Measurements from ENCODE around the gene ARL16. TPM values are rescaled to one million over a fixed set of nuclear protein-coding genes. Genes with fewer than 3 reads are reported as not detected.
A peak's percentile ranks its signal among the peaks of the same experiment; 100 is the strongest.
"Not testable (repeated sequence)": the region's sequence is repeated elsewhere in the genome, so short reads cannot be mapped to it uniquely, and the experiment has no call there.

ARL16 gene
- total RNA-seq, 4 donors from 2014 or later = 29.2 to 45.1 (median 36.2) TPM

DNA sequence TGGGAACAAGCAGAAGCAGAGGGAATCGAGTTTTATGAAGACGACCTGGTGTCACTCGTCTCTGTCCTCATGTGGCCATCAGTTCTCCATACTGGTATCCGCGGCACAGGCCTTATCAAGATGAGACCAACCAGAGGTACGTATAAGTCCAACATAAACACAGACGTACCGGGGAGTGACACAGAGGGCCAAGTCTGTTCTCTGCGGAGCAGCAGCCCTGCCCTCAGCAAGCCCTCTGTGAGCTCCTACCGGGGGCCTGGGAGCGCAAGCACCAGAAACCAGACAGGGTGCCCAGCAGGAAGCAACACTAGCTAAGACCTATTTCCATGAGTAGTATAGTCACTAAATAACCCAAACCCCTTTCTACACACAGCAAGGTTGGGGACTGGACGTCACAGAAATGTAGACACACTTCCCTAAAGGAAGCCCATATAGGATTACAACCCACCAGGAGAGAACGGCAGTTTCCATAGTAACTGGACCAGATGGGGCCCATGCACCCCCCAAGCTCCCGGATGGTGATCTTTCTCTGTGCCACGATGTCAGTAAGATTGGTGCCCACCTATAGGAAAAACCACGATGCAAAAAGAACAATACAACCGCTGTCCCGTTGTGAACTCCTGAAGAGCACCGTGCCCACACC, 911 bp downstream of the ARL16 start:
- intact Hi-C loops (cut with DNase I; ENCODE audit: low total_unique reads) = no loop called here
- 35 to 36% methylated on average over 19 of the region's 19 CpGs for WGBS, 2 donors

DNA sequence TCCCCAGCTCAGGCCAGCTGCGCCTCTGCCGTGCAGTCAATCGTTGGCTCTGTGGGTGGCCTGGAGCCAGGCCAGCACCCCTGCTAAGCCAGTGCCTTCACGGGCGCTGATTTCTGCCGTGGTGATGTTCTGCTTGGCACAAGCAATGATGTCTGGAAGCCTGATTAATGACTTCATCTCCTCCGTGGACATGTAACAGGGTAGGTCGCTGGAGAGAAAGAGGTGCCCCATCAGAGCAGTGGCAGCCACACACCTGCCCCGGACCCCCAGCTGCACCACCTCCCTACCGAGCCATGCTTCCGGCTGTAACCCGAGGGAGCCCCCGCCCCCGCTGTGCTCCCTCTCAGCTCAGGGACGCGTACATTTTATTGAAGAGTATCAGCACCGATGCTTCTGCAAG, 1.9 kb downstream of the ARL16 start:
- WGBS, 2 donors = 64% methylated on average over 17 of the region's 17 CpGs
- no peak for DNase-seq (ENCODE audit: low spot score in 2 of 2)
- intact Hi-C loops (cut with DNase I; ENCODE audit: low total_unique reads) = no loop called here

More for the DNA sequence above, 911 bp downstream of the ARL16 start:
- DNase-seq (ENCODE audit: low spot score in 2 of 2) = no peak
- H3K4me3 ChIP-seq (ENCODE audit: low read depth, poor library complexity, severe bottlenecking) = peak overlapping the region; percentile 87
- no peak for TF ChIP-seq POLR2A (IDR thresholded peaks at IDR 0.05)
- TF ChIP-seq, protein P1, sequence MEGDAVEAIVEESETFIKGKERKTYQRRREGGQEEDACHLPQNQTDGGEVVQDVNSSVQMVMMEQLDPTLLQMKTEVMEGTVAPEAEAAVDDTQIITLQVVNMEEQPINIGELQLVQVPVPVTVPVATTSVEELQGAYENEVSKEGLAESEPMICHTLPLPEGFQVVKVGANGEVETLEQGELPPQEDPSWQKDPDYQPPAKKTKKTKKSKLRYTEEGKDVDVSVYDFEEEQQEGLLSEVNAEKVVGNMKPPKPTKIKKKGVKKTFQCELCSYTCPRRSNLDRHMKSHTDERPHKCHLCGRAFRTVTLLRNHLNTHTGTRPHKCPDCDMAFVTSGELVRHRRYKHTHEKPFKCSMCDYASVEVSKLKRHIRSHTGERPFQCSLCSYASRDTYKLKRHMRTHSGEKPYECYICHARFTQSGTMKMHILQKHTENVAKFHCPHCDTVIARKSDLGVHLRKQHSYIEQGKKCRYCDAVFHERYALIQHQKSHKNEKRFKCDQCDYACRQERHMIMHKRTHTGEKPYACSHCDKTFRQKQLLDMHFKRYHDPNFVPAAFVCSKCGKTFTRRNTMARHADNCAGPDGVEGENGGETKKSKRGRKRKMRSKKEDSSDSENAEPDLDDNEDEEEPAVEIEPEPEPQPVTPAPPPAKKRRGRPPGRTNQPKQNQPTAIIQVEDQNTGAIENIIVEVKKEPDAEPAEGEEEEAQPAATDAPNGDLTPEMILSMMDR (IDR thresholded peaks at IDR 0.05) = no peak

DNA sequence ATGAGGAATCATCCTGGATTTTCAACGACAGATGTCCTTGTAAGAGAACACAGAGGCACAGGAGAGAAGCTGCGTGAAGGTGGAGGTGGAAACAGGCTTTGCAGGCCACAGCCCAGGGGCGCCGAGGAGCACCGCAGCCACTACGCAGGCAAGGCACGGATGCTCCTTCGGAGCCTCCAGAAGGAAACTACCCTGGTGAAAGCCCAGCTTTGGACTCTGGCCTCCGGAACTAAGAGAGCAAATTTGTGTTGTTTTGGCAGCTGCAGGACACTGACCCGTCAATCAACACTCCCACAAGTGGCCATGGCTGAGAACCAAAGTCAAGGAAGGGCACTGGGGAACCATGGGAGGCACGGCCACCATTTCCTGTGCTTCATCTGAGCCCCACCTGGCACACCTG, 3.4 kb downstream of the ARL16 start:
- DNase-seq (ENCODE audit: low spot score in 2 of 2) = no peak
- WGBS, 2 donors = 85 to 87% methylated on average over 11 of the region's 11 CpGs
- intact Hi-C loops (cut with DNase I; ENCODE audit: low total_unique reads) = no loop called here

More for the DNA sequence above, 1.9 kb downstream of the ARL16 start:
- no peak for TF ChIP-seq POLR2A (IDR thresholded peaks at IDR 0.05)
- TF ChIP-seq, protein P1 (IDR thresholded peaks at IDR 0.05) = no peak
- H3K4me3 ChIP-seq (ENCODE audit: low read depth, poor library complexity, severe bottlenecking) = no peak overlapping the region

DNA sequence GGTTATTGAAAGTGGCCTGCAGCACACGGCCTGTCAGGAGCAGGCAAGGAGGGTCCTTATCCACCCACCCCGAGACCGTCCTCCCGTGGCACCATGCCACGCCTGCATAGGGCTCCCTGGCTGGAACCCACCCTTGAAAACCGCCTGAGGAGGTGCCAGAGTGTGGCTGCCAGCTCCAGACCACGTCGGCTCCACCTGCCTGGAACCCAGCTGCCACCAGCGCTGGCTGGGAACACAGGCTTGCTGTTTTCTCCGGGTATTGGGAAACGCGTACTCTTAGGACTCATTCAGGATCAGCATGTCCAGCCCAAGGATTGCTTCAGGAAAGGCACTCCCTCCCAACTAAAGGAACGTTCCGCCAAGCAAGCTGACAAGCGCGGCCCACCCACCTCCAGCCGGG, 6.7 kb downstream of the ARL16 start:
- H3K4me3 ChIP-seq (ENCODE audit: low read depth, poor library complexity, severe bottlenecking) = no peak overlapping the region
- TF ChIP-seq, protein P1 (IDR thresholded peaks at IDR 0.05) = no peak
- TF ChIP-seq POLR2A (IDR thresholded peaks at IDR 0.05) = no peak
- intact Hi-C loops (cut with DNase I; ENCODE audit: low total_unique reads) = no loop called here
- WGBS, 2 donors = 85 to 89% methylated on average over 17 of the region's 17 CpGs
- DNase-seq (ENCODE audit: low spot score in 2 of 2) = no peak

More for the DNA sequence above, 3.4 kb downstream of the ARL16 start:
- no peak overlapping the region for H3K4me3 ChIP-seq (ENCODE audit: low read depth, poor library complexity, severe bottlenecking)
- TF ChIP-seq, protein P1 (IDR thresholded peaks at IDR 0.05) = no peak
- TF ChIP-seq POLR2A (IDR thresholded peaks at IDR 0.05) = no peak

DNA sequence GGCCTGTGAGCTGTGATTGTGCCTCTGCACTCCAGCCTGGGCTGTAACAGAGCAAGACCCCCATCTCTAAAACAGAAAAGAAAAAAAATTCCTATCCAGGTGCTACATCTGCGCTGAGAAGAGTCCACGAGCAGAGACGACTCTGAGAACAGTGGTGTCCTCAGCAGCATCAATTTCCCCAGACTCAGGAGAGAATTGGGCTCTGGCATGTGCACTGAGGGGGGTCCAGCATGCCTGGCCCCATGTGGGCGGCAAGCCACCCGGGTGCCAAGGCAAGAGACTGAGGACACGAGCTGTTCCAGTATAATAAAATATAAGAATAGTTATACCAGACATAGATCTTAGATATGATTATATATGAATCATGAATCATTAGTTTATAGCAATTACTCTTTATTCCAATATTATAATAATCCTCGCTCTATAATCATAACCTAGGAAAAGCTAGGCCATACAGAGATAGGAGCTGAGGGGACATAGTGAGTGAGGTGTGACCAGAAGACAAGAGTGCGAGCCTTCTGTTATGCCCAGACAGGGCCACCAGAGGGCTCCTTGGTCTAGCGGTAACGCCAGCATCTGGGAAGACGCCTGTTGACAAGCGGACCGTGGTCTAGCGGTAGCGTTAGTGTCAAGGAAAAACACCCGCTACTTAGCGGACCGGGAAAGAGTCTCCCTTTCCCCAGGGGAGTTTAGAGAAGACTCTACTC, 7.9 kb downstream of the ARL16 start:
- H3K4me3 ChIP-seq (ENCODE audit: low read depth, poor library complexity, severe bottlenecking); DNase-seq (ENCODE audit: low spot score in 2 of 2); intact Hi-C loops (cut with DNase I; ENCODE audit: low total_unique reads): not testable (repeated sequence)
- TF ChIP-seq, protein P1 (IDR thresholded peaks at IDR 0.05) = peak in 1 of 3 donors; percentile 46
- WGBS, 2 donors = 34 to 35% methylated on average over 18 of the region's 18 CpGs
